Bronchial epithelial cell (primary cell): ENCODE data around the gene TMEM183A. TPM values are rescaled to one million over a fixed set of nuclear protein-coding genes. Genes with fewer than 3 reads are reported as not detected.
A peak's percentile ranks its signal among the peaks of the same experiment; 100 is the strongest.
"Not testable (repeated sequence)": the region's sequence is repeated elsewhere in the genome, so short reads cannot be mapped to it uniquely, and the experiment has no call there.

Experiments used
- DNase-seq: peaks from one replicate; pipeline ENCODE4 v3.0.0-alpha.2; 2010; ENCODE audit warnings: low read depth
- FAIRE-seq: peaks from 2 replicates; lab custom pipeline; 2011; peaks lifted over from hg19 to GRCh38; lab: Jason Lieb, UNC
- H3K27me3 ChIP-seq: 2 replicates; pipeline ENCODE4 v1.5.1; 2011; ENCODE audit warnings: low read length; ENCODE audit not compliant: control insufficient read depth, insufficient read depth
- H3K36me3 ChIP-seq: 2 replicates; pipeline ENCODE4 v1.5.1; 2011; ENCODE audit warnings: low read length; ENCODE audit not compliant: control insufficient read depth, insufficient read depth
- H3K4me3 ChIP-seq: 2 replicates; pipeline ENCODE4 v1.5.1; 2011; ENCODE audit warnings: mild to moderate bottlenecking, low read depth, low read length, control low read depth
- CTCF ChIP-seq: IDR thresholded peaks from 2 replicates; pipeline ENCODE4 v1.5.1; 2011; ENCODE audit warnings: mild to moderate bottlenecking, moderate library complexity, low read length, control low read depth, inconsistent platforms; ENCODE audit not compliant: insufficient read depth, severe bottlenecking
- total RNA-seq: library from RNA; depleted of rRNA; stranded (reverse); fragments of >200 nt; gene quantifications from 2 replicates; pipeline ENCODE4 v1.2.1, GENCODE V29; 2014

Gene TMEM183A
- total RNA-seq, 1 donor from 2014 or later: 126 TPM

GRCh38 chr1:202994756-202995155 lies 12.4 kb upstream of the TMEM183A start:
- Histone ChIP-seq H3K27me3 (no peaks in the 10 kb centered on the region), H3K36me3 (no peaks in the 10 kb centered on the region), H3K4me3 (no peak overlapping the region)
- no peak for DNase-seq
- TF ChIP-seq CTCF: no peak
- no peak for FAIRE-seq

DNA sequence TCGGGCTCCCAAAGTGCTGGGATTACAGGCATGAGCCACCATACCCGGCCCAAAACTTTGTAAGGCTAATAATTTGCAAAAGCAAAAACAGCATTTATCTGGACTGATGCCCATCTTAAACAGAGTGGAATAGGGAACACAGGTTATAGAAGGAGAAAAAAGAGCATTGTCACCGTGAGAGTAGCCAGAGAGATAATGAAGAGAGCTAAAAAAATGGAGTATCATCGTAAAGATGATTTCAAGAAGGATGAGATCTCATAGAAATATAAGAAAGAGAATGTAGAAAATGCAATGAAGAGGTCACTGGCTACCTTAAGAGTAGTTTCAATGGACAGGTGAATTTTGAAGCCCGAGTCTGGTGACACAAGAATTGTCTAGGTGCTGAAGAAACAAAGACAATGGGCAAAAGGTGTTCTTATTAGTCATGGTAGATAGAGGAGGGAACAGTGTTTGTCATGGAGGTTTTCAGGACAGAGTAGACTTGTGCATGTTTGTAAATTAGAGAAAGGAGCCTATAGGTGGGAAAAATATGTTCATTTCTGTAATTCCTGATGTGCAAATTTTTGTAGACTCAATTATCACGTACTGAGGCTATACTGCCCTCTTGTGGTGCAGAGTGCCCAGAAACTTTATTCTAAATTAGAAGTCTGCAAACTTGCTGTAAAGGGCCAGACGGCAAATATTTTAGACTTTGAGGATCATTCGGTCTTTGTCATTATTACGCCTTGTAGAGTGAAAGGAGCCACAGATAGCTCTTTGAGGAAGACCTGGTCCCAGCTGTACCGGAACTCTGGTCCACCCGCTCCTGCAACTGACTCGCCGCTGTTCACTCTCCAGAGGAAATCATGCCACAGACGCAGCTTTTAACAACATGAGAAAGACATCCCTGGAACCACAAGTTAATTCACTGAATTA lies 8.1 kb upstream of the TMEM183A start:
- no peaks in the 10 kb centered on the region for H3K27me3 ChIP-seq
- no peak overlapping the region for H3K4me3 ChIP-seq
- H3K36me3 ChIP-seq: no peaks in the 10 kb centered on the region
- DNase-seq: peak; percentile 56
- no peak for FAIRE-seq
- TF ChIP-seq CTCF: peak; percentile 68

DNA sequence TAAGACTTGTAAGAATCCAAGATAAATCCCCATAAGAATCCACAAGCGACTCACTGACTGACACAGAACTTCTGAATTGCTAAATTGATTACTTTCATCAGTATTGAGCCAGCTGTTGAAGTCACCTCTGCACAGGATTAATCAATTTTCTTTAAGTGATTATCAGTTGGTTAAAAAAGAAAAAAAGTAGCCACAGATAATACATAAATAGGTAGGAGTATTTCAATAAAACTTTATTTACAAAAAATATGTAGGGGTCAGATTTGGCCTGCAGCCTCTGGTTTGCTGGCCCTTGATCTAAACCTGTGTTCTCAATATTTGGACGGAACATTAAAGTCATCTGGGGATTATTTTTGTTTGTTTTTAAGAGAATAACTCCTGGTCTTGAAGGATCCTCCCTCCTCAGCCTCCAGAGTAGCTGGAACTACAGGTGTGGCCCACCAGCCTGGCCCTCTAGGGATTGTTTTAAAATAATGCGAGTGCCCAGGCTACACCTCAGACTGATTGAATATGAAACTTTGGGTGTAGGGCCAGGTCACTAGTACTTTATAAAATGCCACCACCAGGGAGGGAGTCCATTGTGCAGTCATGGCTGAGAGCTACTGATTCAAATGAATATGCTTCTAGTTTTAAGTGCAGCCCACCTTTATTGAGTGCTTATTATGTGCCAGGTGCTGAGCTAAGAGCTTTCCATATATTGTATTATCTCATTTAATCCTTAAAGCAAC lies 6.8 kb upstream of the TMEM183A start:
- no peak for TF ChIP-seq CTCF
- H3K4me3 ChIP-seq: no peak overlapping the region
- H3K36me3 ChIP-seq: no peaks in the 10 kb centered on the region
- H3K27me3 ChIP-seq: no peaks in the 10 kb centered on the region
- FAIRE-seq (no peak), DNase-seq (no peak)

GRCh38 chr1:203001986-203002385 lies 5.2 kb upstream of the TMEM183A start:
- no peak for FAIRE-seq

DNA sequence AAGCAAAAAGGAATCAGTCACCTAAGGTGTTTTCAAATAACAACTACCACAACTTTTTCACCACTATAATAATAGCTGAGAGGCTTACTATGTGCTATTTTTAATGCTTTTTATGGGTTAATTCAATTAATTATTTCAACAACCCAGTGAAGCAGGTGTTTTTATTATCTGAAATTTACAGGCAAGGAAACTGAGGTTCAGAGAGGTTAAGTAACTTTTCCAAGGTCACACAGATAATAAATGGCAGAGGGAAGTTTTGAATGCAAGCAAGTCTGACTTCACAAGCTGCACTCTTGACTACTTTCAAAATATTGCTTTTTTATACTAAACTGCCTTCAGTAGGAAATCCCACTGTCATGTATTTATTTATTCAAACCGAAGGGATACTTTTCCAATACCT lies 4.2 kb upstream of the TMEM183A start:
- H3K27me3 ChIP-seq: no peaks in the 10 kb centered on the region
- no peaks in the 10 kb centered on the region for H3K36me3 ChIP-seq
- TF ChIP-seq CTCF: no peak
- DNase-seq (no peak), FAIRE-seq (no peak)
- H3K4me3 ChIP-seq: no peak overlapping the region

More at GRCh38 chr1:203001986-203002385, 5.2 kb upstream of the TMEM183A start:
- Histone ChIP-seq H3K27me3 (no peaks in the 10 kb centered on the region), H3K4me3 (no peak overlapping the region), H3K36me3 (no peaks in the 10 kb centered on the region)
- TF ChIP-seq CTCF: no peak
- no peak for DNase-seq

- H3K36me3 ChIP-seq, DNase-seq, H3K4me3 ChIP-seq, FAIRE-seq, H3K27me3 ChIP-seq: not testable (repeated sequence)
Observed at GRCh38 chr1:203005395-203006142, 1.6 kb upstream of the TMEM183A start.
